H1 (cell line): Measurements from ENCODE around the gene SLC25A12. TPM values are rescaled to one million over a fixed set of nuclear protein-coding genes. Genes with fewer than 3 reads are reported as not detected.

Experiments used
- CTCF ChIA-PET: fragments of 300-600 bp; sonication (Branson Sonifier 250); formaldehyde crosslinking; loops from one replicate; lab custom pipeline; 2021; ENCODE audit not compliant: partially characterized antibody; lab: Charles Lee
- POLR2A ChIA-PET: fragments of 300-600 bp; sonication (Branson Sonifier 250); formaldehyde crosslinking; loops from one replicate; lab custom pipeline; 2021; ENCODE audit warnings: inconsistent platforms; ENCODE audit not compliant: partially characterized antibody; lab: Charles Lee
- DNase-seq, 2 experiments: peaks; one replicate each; pipeline versions ENCODE4 v3.0.0 to v3.0.0-alpha.2; 2010 to 2022; ENCODE audit warnings: low spot score in 2 of 2, low read depth in 1 of 2, mixed read lengths in 1 of 2
- FAIRE-seq: peaks from 2 replicates; lab custom pipeline; 2011; peaks lifted over from hg19 to GRCh38; lab: Jason Lieb, UNC
- H2AFZ ChIP-seq: 2 replicates; pipeline ENCODE4 v1.8.1; 2012; ENCODE audit warnings: low read length, inconsistent platforms
- H2AK5ac ChIP-seq: 2 replicates; pipeline ENCODE4 v1.6.1; 2013; ENCODE audit warnings: low read depth, low read length
- H2BK120ac ChIP-seq: replicated peaks from 2 replicates; pipeline ENCODE3; 2013; ENCODE audit warnings: low read depth, low read length, inconsistent platforms
- H2BK12ac ChIP-seq: 2 replicates; pipeline ENCODE4 v1.6.1; 2013; ENCODE audit warnings: low read depth, low read length
- H2BK15ac ChIP-seq: 2 replicates; pipeline ENCODE4 v1.6.1; 2013; ENCODE audit warnings: low read length
- H2BK20ac ChIP-seq: 2 replicates; pipeline ENCODE4 v1.6.1; 2013; ENCODE audit warnings: low read length
- H2BK5ac ChIP-seq: 2 replicates; pipeline ENCODE4 v1.6.1; 2013; ENCODE audit warnings: low read depth, low read length
- H3K14ac ChIP-seq: 2 replicates; pipeline ENCODE4 v1.6.1; 2013; ENCODE audit warnings: inconsistent platforms; ENCODE audit not compliant: insufficient read length
- H3K18ac ChIP-seq: 2 replicates; pipeline ENCODE4 v1.6.1; 2013; ENCODE audit warnings: low read length; ENCODE audit errors: extremely low read depth
- H3K23ac ChIP-seq: 2 replicates; pipeline ENCODE4 v1.6.1; 2013; ENCODE audit warnings: inconsistent platforms; ENCODE audit not compliant: insufficient read length
- H3K23me2 ChIP-seq: 2 replicates; pipeline ENCODE4 v1.6.1; 2013; ENCODE audit warnings: low read depth, low read length
- H3K27ac ChIP-seq: 2 replicates; pipeline ENCODE4 v1.6.1; 2011; ENCODE audit warnings: low read depth, low read length, inconsistent platforms
- H3K27me3 ChIP-seq, 4 experiments: replicated peaks in 1 of 4; 1 replicate in 1 of 4; 2 replicates in 3 of 4; pipeline versions ENCODE4 v1.6.1 to v1.8.1; 2011 to 2013; ENCODE audit warnings: low read length in 3 of 4, mild to moderate bottlenecking in 3 of 4, inconsistent platforms in 2 of 4, mixed read lengths in 2 of 4, moderate library complexity in 1 of 4; ENCODE audit not compliant: control insufficient read depth in 3 of 4, insufficient read depth in 3 of 4; ENCODE audit errors: extremely low read depth in 1 of 4
- H3K36me3 ChIP-seq, 4 experiments: 2 replicates each; pipeline versions ENCODE4 v1.6.1 to v1.8.1; 2011 to 2013; ENCODE audit warnings: mild to moderate bottlenecking in 4 of 4, low read length in 3 of 4, moderate library complexity in 2 of 4, control low read depth in 1 of 4, inconsistent platforms in 1 of 4; ENCODE audit not compliant: insufficient read depth in 4 of 4, control insufficient read depth in 2 of 4
- H3K4ac ChIP-seq: replicated peaks from 2 replicates; pipeline ENCODE3; 2013; ENCODE audit warnings: low read length, low read depth, mixed read lengths, inconsistent platforms; ENCODE audit not compliant: insufficient read length
- H3K4me1 ChIP-seq, 4 experiments: replicated peaks in 1 of 4; 1 replicate in 1 of 4; 2 replicates in 3 of 4; pipeline versions ENCODE4 v1.6.1 to v1.8.1; 2011 to 2013; ENCODE audit warnings: low read length in 3 of 4, inconsistent platforms in 2 of 4, mixed read lengths in 1 of 4; ENCODE audit not compliant: insufficient read depth in 4 of 4, control insufficient read depth in 3 of 4
- H3K4me2 ChIP-seq, 2 experiments: 2 replicates each; pipeline versions ENCODE4 v1.6.1 to v1.8.1; 2011 to 2013; ENCODE audit warnings: low read depth in 2 of 2, low read length in 2 of 2, control low read depth in 1 of 2, inconsistent platforms in 1 of 2, mild to moderate bottlenecking in 1 of 2; ENCODE audit not compliant: insufficient read depth in 1 of 2
- H3K4me3 ChIP-seq, 4 experiments: fragments of 200-600, 300-600 bp in 1 of 4; sonication (generic), shearing (Covaris generic), sonication (Bioruptor Twin) in 1 of 4; 2 replicates each; pipeline versions ENCODE4 v1.5.1 to v1.8.1; 2011 to 2016; ENCODE audit warnings: low read length in 4 of 4, low read depth in 3 of 4, control low read depth in 2 of 4, inconsistent platforms in 2 of 4, mild to moderate bottlenecking in 2 of 4, mixed read lengths in 1 of 4, moderate library complexity in 1 of 4; ENCODE audit not compliant: insufficient read depth in 2 of 4; ENCODE audit errors: extremely low read depth in 1 of 4
- H3K56ac ChIP-seq: replicated peaks from 2 replicates; pipeline ENCODE3; 2013; ENCODE audit warnings: low read depth, mild to moderate bottlenecking, mixed read lengths, low read length, inconsistent platforms; ENCODE audit not compliant: insufficient read length
- H3K79me1 ChIP-seq: 2 replicates; pipeline ENCODE4 v1.6.1; 2013; ENCODE audit warnings: low read depth, low read length, control low read depth
- H3K79me2 ChIP-seq, 2 experiments: 2 replicates each; pipeline versions ENCODE4 v1.6.1 to v1.8.1; 2012 to 2013; ENCODE audit warnings: low read length in 2 of 2, mild to moderate bottlenecking in 2 of 2, inconsistent platforms in 1 of 2; ENCODE audit not compliant: insufficient read depth in 2 of 2, control insufficient read depth in 1 of 2
- H3K9ac ChIP-seq, 4 experiments: replicated peaks in 1 of 4; 1 replicate in 1 of 4; 2 replicates in 3 of 4; pipeline versions ENCODE4 v1.6.1 to v1.8.1; 2011 to 2013; ENCODE audit warnings: low read depth in 3 of 4, low read length in 3 of 4, control low read depth in 2 of 4, mild to moderate bottlenecking in 2 of 4, moderate library complexity in 2 of 4, inconsistent platforms in 1 of 4; ENCODE audit errors: extremely low read depth in 1 of 4
- H3K9me3 ChIP-seq, 2 experiments: 2 replicates each; pipeline versions ENCODE4 v1.6.1 to v1.8.1; 2012 to 2013; ENCODE audit warnings: mild to moderate bottlenecking in 2 of 2, moderate library complexity in 2 of 2, control low read depth in 1 of 2, inconsistent platforms in 1 of 2, low read depth in 1 of 2, low read length in 1 of 2, mixed read lengths in 1 of 2; ENCODE audit not compliant: insufficient read depth in 2 of 2
- H4K20me1 ChIP-seq, 2 experiments: replicated peaks in 1 of 2; 2 replicates each; pipeline versions ENCODE3 to v1.8.1; 2011 to 2013; ENCODE audit warnings: inconsistent platforms in 2 of 2, low read length in 2 of 2, mild to moderate bottlenecking in 1 of 2; ENCODE audit not compliant: insufficient read depth in 2 of 2, control insufficient read depth in 1 of 2
- H4K5ac ChIP-seq: 2 replicates; pipeline ENCODE4 v1.6.1; 2013; ENCODE audit warnings: low read length, low read depth, mixed read lengths, inconsistent platforms; ENCODE audit not compliant: insufficient read length
- H4K8ac ChIP-seq: 2 replicates; pipeline ENCODE4 v1.8.0; 2013; ENCODE audit warnings: mild to moderate bottlenecking, moderate library complexity, low read length, inconsistent platforms; ENCODE audit not compliant: insufficient read depth; ENCODE audit errors: extremely low read depth
- H4K91ac ChIP-seq: replicated peaks from 2 replicates; pipeline ENCODE3; 2013; ENCODE audit warnings: low read length, mixed read lengths, inconsistent platforms; ENCODE audit not compliant: insufficient read length
- BRCA1 ChIP-seq: IDR thresholded peaks from 2 replicates; pipeline ENCODE4 v1.6.1; 2012; ENCODE audit warnings: low read depth, low read length, improper control_type of control experiment
- CHD1 ChIP-seq: IDR thresholded peaks from 2 replicates; pipeline ENCODE4 v1.6.1; 2012; ENCODE audit warnings: low read depth, low read length, improper control_type of control experiment
- EP300 ChIP-seq, 2 experiments: IDR thresholded peaks; 1 replicate in 1 of 2; 2 replicates in 1 of 2; pipeline ENCODE4 v1.6.1; 2011 to 2012; ENCODE audit warnings: low read depth in 2 of 2, low read length in 2 of 2, mild to moderate bottlenecking in 2 of 2, borderline replicate concordance in 1 of 2, inconsistent platforms in 1 of 2, moderate library complexity in 1 of 2
- KDM4A ChIP-seq: IDR thresholded peaks from one replicate; pipeline ENCODE4 v1.7.1; 2012; ENCODE audit warnings: low read depth, mild to moderate bottlenecking, moderate library complexity, low read length, inconsistent platforms; ENCODE audit not compliant: severe bottlenecking
- NRF1 ChIP-seq: IDR thresholded peaks from 2 replicates; pipeline ENCODE4 v1.6.1; 2011; ENCODE audit warnings: mild to moderate bottlenecking, low read depth, low read length, improper control_type of control experiment
- POLR2A ChIP-seq, 2 experiments: IDR thresholded peaks; 1 replicate in 1 of 2; 2 replicates in 1 of 2; pipeline ENCODE4 v1.6.1; 2011; ENCODE audit warnings: low read depth in 2 of 2, low read length in 2 of 2, mild to moderate bottlenecking in 2 of 2; ENCODE audit errors: control extremely low read depth in 1 of 2
- RAD21 ChIP-seq, 2 experiments: IDR thresholded peaks in 1 of 2; conservative IDR thresholded peaks in 1 of 2; 2 replicates each; pipeline ENCODE4 v1.6.1; 2011; ENCODE audit warnings: low read depth in 2 of 2, low read length in 2 of 2, improper control_type of control experiment in 1 of 2, inconsistent platforms in 1 of 2, mild to moderate bottlenecking in 1 of 2, moderate library complexity in 1 of 2
- TAF1 ChIP-seq: IDR thresholded peaks from 2 replicates; pipeline ENCODE4 v1.6.1; 2011; ENCODE audit warnings: mild to moderate bottlenecking, low read depth, low read length
- YY1 ChIP-seq: IDR thresholded peaks from 2 replicates; pipeline ENCODE4 v1.6.1; 2011; ENCODE audit warnings: low read depth, mild to moderate bottlenecking, low read length
- polyA plus RNA-seq, 7 experiments: library from polyadenylated mRNA; depleted of rRNA in 3 of 7; stranded (reverse) in 5 of 7; unstranded in 2 of 7; fragments of >200 nt in 5 of 7; fragments of 200-250 nt in 2 of 7; gene quantifications; 1 replicate in 5 of 7; 2 replicates in 1 of 7; 4 replicates in 1 of 7; pipeline versions ENCODE4 v1.2.1 to v1.2.3, GENCODE V29; 2011 to 2013; ENCODE audit warnings: missing spikeins in 2 of 7, mixed read lengths in 2 of 7
- total RNA-seq: library from RNA; stranded (reverse); fragmentation: NEBNext Ultra II Directional; extraction: Animal tissue kit (Norgen Biotek cat#: 25700); gene quantifications from 2 replicates; pipeline ENCODE4 v1.2.1, GENCODE V29; 2021

Gene SLC25A12
- total and polyA plus RNA-seq, 2 of the 8 experiments (the other 6 are each of a cell fraction or from before 2014, with no cell fraction given): 7.7 to 10.2 TPM

GRCh38 chr2:171771463-171771862 lies 122.6 kb downstream of the SLC25A12 start:
- Histone ChIP-seq H3K9me3 (peaks cover 12% of the 10 kb centered on the region in 2 experiments; a peak in 2 of 4 replicates), H3K4me3 (no peak overlapping the region), H3K27ac (no peak overlapping the region), H2AFZ (no peak overlapping the region), H3K79me2 (no peaks in the 10 kb centered on the region), H4K20me1 (no peaks in the 10 kb centered on the region), H2BK20ac (no peak overlapping the region), H3K4me2 (no peak overlapping the region), H3K27me3 (no peaks in the 10 kb centered on the region), H3K23me2 (peaks cover 2% of the 10 kb centered on the region; the same call in 1 of the 2 replicates), H3K4me1 (no peaks in the 10 kb centered on the region), H3K18ac (no peak overlapping the region), H3K9ac (no peak overlapping the region), H4K8ac (no peak overlapping the region), H2BK120ac (no peak overlapping the region), H2BK15ac (no peak overlapping the region), H3K56ac (no peak overlapping the region), H4K5ac (no peak overlapping the region), H2AK5ac (no peak overlapping the region), H3K14ac (no peak overlapping the region), H2BK5ac (no peak overlapping the region), H3K36me3 (peaks cover 0 to 3% (median 0%) of the 10 kb centered on the region in 4 experiments; a peak in 1 of 8 replicates), H2BK12ac (no peak overlapping the region), H3K4ac (no peak overlapping the region), H3K23ac (no peak overlapping the region), H4K91ac (no peak overlapping the region), H3K79me1 (no peaks in the 10 kb centered on the region)
- DNase-seq: no peak
- POLR2A ChIA-PET: no interaction called here
- CTCF ChIA-PET: interaction anchor here (1.7 kb wide), 1 partner anchor 16 kb away, joined by 4 read pairs; no protein-coding TSS in a partner anchor
- no peak for TF ChIP-seq NRF1
- no peak for TF ChIP-seq TAF1
- TF ChIP-seq YY1: no peak
- no peak for TF ChIP-seq EP300 (IDR thresholded peaks at IDR 0.05; ENCODE audit: borderline replicate concordance in 1 of 2, low read depth in 2 of 2, low read length in 2 of 2)
- no peak for TF ChIP-seq CHD1
- TF ChIP-seq KDM4A: no peak
- no peak for TF ChIP-seq RAD21 (IDR thresholded peaks at IDR 0.05 in 1 of 2, conservative IDR thresholded peaks at IDR 0.05 in 1 of 2; ENCODE audit: low read depth in 2 of 2, low read length in 2 of 2)
- TF ChIP-seq BRCA1: no peak
- no peak for TF ChIP-seq POLR2A (IDR thresholded peaks at IDR 0.05; ENCODE audit: control extremely low read depth in 1 of 2, low read depth in 2 of 2, low read length in 2 of 2)
- FAIRE-seq: no peak
